Measurements from ENCODE around the gene FAXC. TPM values are rescaled to one million over a fixed set of nuclear protein-coding genes. Genes with fewer than 3 reads are reported as not detected.

Gene FAXC
- total and polyA plus RNA-seq, 2 of the 8 experiments (the other 6 are each of a cell fraction or from before 2014, with no cell fraction given) = 23.2 to 29.8 TPM

DNA sequence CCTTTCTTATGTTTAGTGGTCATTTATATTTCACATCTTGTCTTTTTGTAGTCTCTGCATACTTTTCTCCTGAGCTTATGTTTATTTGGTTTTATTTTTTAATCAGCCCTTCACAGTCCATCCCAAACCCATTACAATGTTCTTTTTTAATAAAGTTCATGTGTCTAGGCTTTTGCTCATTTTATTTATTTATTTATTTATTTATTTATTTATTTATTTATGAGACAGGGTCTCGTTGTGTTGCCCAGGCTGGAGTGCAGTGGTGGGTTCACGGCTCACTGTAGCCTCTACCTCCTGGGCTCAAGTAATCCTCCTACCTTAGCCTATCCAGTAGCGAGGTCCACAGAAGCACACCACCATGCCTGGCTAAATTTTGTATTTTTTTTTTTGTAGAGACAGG is 41.4 kb upstream of the FAXC start:
- Histone ChIP-seq H3K4me3 (ENCODE audit: extremely low read depth in 1 of 4, insufficient read depth in 2 of 4, low read depth in 3 of 4, low read length in 4 of 4) (no peak overlapping the region), H2AK5ac (ENCODE audit: low read depth, low read length) (no peak overlapping the region), H4K20me1 (replicated peaks in 1 of 2; ENCODE audit: control insufficient read depth in 1 of 2, insufficient read depth in 2 of 2, low read length in 2 of 2) (no peaks in the 10 kb centered on the region), H2BK5ac (ENCODE audit: low read depth, low read length) (no peak overlapping the region), H3K4me2 (ENCODE audit: insufficient read depth in 1 of 2, low read depth in 2 of 2, low read length in 2 of 2) (no peak overlapping the region), H3K27ac (ENCODE audit: low read depth, low read length) (no peak overlapping the region), H3K79me2 (ENCODE audit: control insufficient read depth in 1 of 2, insufficient read depth in 2 of 2, low read length in 2 of 2) (no peaks in the 10 kb centered on the region), H3K23me2 (ENCODE audit: low read depth, low read length) (no peaks in the 10 kb centered on the region), H3K9me3 (ENCODE audit: insufficient read depth in 2 of 2, low read depth in 1 of 2, low read length in 1 of 2) (no peaks in the 10 kb centered on the region), H4K91ac (replicated peaks; ENCODE audit: insufficient read length, low read length) (no peak overlapping the region), H3K56ac (replicated peaks; ENCODE audit: insufficient read length, low read depth, low read length) (no peak overlapping the region), H4K8ac (ENCODE audit: extremely low read depth, insufficient read depth, low read length) (no peak overlapping the region; the same call in 1 of the 2 replicates), H3K4me1 (replicated peaks in 1 of 4; ENCODE audit: control insufficient read depth in 3 of 4, insufficient read depth in 4 of 4, low read length in 3 of 4) (no peaks in the 10 kb centered on the region), H3K27me3 (replicated peaks in 1 of 4; ENCODE audit: control insufficient read depth in 3 of 4, extremely low read depth in 1 of 4, insufficient read depth in 3 of 4, low read length in 3 of 4) (no peaks in the 10 kb centered on the region), H3K14ac (ENCODE audit: insufficient read length) (no peak overlapping the region), H3K79me1 (ENCODE audit: low read depth, low read length) (no peaks in the 10 kb centered on the region), H2BK20ac (ENCODE audit: low read length) (no peak overlapping the region), H2BK15ac (ENCODE audit: low read length) (no peak overlapping the region), H2BK12ac (ENCODE audit: low read depth, low read length) (no peak overlapping the region), H2BK120ac (replicated peaks; ENCODE audit: low read depth, low read length) (no peak overlapping the region), H2AFZ (ENCODE audit: low read length) (no peak overlapping the region), H3K36me3 (ENCODE audit: control insufficient read depth in 2 of 4, insufficient read depth in 4 of 4, low read length in 3 of 4) (no peaks in the 10 kb centered on the region), H3K23ac (ENCODE audit: insufficient read length) (no peak overlapping the region), H4K5ac (ENCODE audit: insufficient read length, low read depth, low read length) (no peak overlapping the region), H3K4ac (replicated peaks; ENCODE audit: insufficient read length, low read depth, low read length) (no peak overlapping the region), H3K9ac (replicated peaks in 1 of 4; ENCODE audit: extremely low read depth in 1 of 4, low read depth in 3 of 4, low read length in 3 of 4) (no peak overlapping the region), H3K18ac (ENCODE audit: extremely low read depth, low read length) (no peak overlapping the region)
- CTCF ChIA-PET (ENCODE audit: partially characterized antibody) = interaction anchor here (0.7 kb wide), 1 partner anchor 386 kb away, joined by 3 read pairs; no protein-coding TSS in a partner anchor
- DNase-seq (ENCODE audit: low read depth in 1 of 2, low spot score in 2 of 2) (no peak), FAIRE-seq (no peak)
- POLR2A ChIA-PET (ENCODE audit: partially characterized antibody) = interaction anchor here (1.5 kb wide), 1 partner anchor 43 kb away, joined by 3 read pairs; no protein-coding TSS in a partner anchor
- WGBS, 2 experiments (ENCODE audit: extremely low coverage in 1 of 2, insufficient coverage in 1 of 2, insufficient read length in 1 of 2, insufficient replicate concordance in 2 of 2, low coverage in 1 of 2, low lambda C conversion rate in 2 of 2, missing lambda C conversion rate in 1 of 2) = 93% methylated on average over 3 of the region's 3 CpGs; no CpG with 5 or more reads in 1 of the 2 experiments
- TF ChIP-seq BRCA1 (IDR thresholded peaks at IDR 0.05; ENCODE audit: low read depth, low read length) (no peak), JUN (IDR thresholded peaks at IDR 0.05; ENCODE audit: low read depth, low read length) (no peak), SP4 (IDR thresholded peaks at IDR 0.05; ENCODE audit: low read length) (no peak), TAF7 (optimal IDR thresholded peaks at IDR 0.05; ENCODE audit: borderline replicate concordance, low read depth, low read length) (no peak), ASH2L (IDR thresholded peaks at IDR 0.05; ENCODE audit: low read length) (no peak), MAFK (IDR thresholded peaks at IDR 0.05; ENCODE audit: low read depth, low read length) (no peak), HDAC6 (IDR thresholded peaks at IDR 0.05; ENCODE audit: low read depth, low read length) (no peak), PHF8 (conservative IDR thresholded peaks at IDR 0.05; ENCODE audit: low read depth, low read length) (no peak), NANOG (IDR thresholded peaks at IDR 0.05; ENCODE audit: insufficient read depth, low read depth, low read length, poor library complexity, severe bottlenecking) (no peak), RFX5 (IDR thresholded peaks at IDR 0.05; ENCODE audit: borderline replicate concordance, low read depth, low read length) (no peak), SIX5 (IDR thresholded peaks at IDR 0.05; ENCODE audit: low read depth, low read length) (no peak), TAF1 (IDR thresholded peaks at IDR 0.05; ENCODE audit: low read depth, low read length) (no peak), KDM4A (IDR thresholded peaks at IDR 0.05; ENCODE audit: low read depth, low read length, severe bottlenecking) (no peak)
- TF ChIP-seq, protein P1, sequence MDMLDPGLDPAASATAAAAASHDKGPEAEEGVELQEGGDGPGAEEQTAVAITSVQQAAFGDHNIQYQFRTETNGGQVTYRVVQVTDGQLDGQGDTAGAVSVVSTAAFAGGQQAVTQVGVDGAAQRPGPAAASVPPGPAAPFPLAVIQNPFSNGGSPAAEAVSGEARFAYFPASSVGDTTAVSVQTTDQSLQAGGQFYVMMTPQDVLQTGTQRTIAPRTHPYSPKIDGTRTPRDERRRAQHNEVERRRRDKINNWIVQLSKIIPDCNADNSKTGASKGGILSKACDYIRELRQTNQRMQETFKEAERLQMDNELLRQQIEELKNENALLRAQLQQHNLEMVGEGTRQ (IDR thresholded peaks at IDR 0.05; ENCODE audit: low read length) = no peak
